SK-N-SH (cell line): ENCODE results near the gene ADCY5. TPM values are rescaled to one million over a fixed set of nuclear protein-coding genes. Genes with fewer than 3 reads are reported as not detected.

Experiments
- CTCF ChIA-PET: fragments of 300-600, 350-600 bp; formaldehyde crosslinking; extraction: SDS; loops from one replicate; lab custom pipeline; 2021; lab: Yijun Ruan, JAX
- POLR2A ChIA-PET: fragments of 350-600 bp; sonication (Branson Sonifier 250); formaldehyde crosslinking; extraction: SDS; loops from one replicate; lab custom pipeline; 2020; ENCODE audit warnings: antibody characterized with exemption, inconsistent platforms; lab: Yijun Ruan, JAX
- DNase-seq: peaks from one replicate; pipeline ENCODE4 v3.0.0; 2012
- H2AFZ ChIP-seq: fragments of 200-600 bp; sonication (generic); 2 replicates; pipeline ENCODE4 v1.8.1; 2016; ENCODE audit warnings: antibody characterized with exemption, mild to moderate bottlenecking, low read depth
- H3F3A ChIP-seq: fragments of 200-600 bp; sonication (generic); replicated peaks from 2 replicates; pipeline ENCODE3; 2016; ENCODE audit warnings: antibody characterized with exemption, mild to moderate bottlenecking; ENCODE audit not compliant: insufficient read depth
- H3K27ac ChIP-seq, 2 experiments: fragments of 200-500 bp in 1 of 2; fragments of 200-600 bp in 1 of 2; sonication (Bioruptor generic) in 1 of 2; sonication (generic), shearing (Covaris generic) in 1 of 2; 2 replicates each; pipeline versions ENCODE4 v1.5.1 to v1.6.1; 2014 to 2016; ENCODE audit warnings: low read depth in 2 of 2, inconsistent platforms in 1 of 2, low read length in 1 of 2, mild to moderate bottlenecking in 1 of 2, mixed read lengths in 1 of 2
- H3K27me3 ChIP-seq: fragments of 200-600 bp; sonication (generic), shearing (Covaris generic); 2 replicates; pipeline ENCODE4 v1.6.1; 2016; ENCODE audit warnings: mixed run types; ENCODE audit not compliant: insufficient read depth
- H3K36me3 ChIP-seq, 2 experiments: fragments of 200-500 bp in 1 of 2; fragments of 200-600 bp in 1 of 2; sonication (Bioruptor generic) in 1 of 2; sonication (generic) in 1 of 2; replicated peaks in 1 of 2; 2 replicates each; pipeline versions ENCODE3 to v1.5.1; 2014 to 2016; ENCODE audit warnings: low read length in 1 of 2, mild to moderate bottlenecking in 1 of 2; ENCODE audit not compliant: insufficient read depth in 2 of 2, control insufficient read depth in 1 of 2
- H3K4me1 ChIP-seq, 2 experiments: fragments of 200-500 bp in 1 of 2; fragments of 200-600 bp in 1 of 2; sonication (Bioruptor generic) in 1 of 2; sonication (generic), shearing (Covaris generic) in 1 of 2; 2 replicates each; pipeline versions ENCODE4 v1.5.1 to v1.6.1; 2014 to 2016; ENCODE audit warnings: low read depth in 1 of 2, low read length in 1 of 2, mixed run types in 1 of 2; ENCODE audit not compliant: insufficient read depth in 2 of 2, control insufficient read depth in 1 of 2
- H3K4me2 ChIP-seq: fragments of 200-600 bp; sonication (generic), shearing (Covaris generic); 2 replicates; pipeline ENCODE4 v1.6.1; 2017; ENCODE audit warnings: mixed run types
- H3K4me3 ChIP-seq, 2 experiments: fragments of 200-500 bp in 1 of 2; fragments of 200-600 bp in 1 of 2; sonication (Bioruptor generic) in 1 of 2; sonication (generic), shearing (Covaris generic) in 1 of 2; 2 replicates each; pipeline versions ENCODE4 v1.5.1 to v1.8.1; 2014 to 2016; ENCODE audit warnings: low read depth in 2 of 2, inconsistent platforms in 1 of 2, low read length in 1 of 2, mild to moderate bottlenecking in 1 of 2, mixed read lengths in 1 of 2, moderate library complexity in 1 of 2
- H3K79me2 ChIP-seq: fragments of 200-600 bp; sonication (generic); 2 replicates; pipeline ENCODE4 v1.8.1; 2017; ENCODE audit warnings: mild to moderate bottlenecking; ENCODE audit not compliant: insufficient read depth
- H3K9ac ChIP-seq: fragments of 200-600 bp; sonication (generic); 2 replicates; pipeline ENCODE4 v1.6.1; 2017; ENCODE audit warnings: mixed run types
- H3K9me2 ChIP-seq: fragments of 200-600 bp; sonication (generic); 2 replicates; pipeline ENCODE4 v1.6.1; 2017; ENCODE audit warnings: mixed run types
- H3K9me3 ChIP-seq: fragments of 200-600 bp; sonication (generic); 2 replicates; pipeline ENCODE4 v1.6.1; 2017; ENCODE audit warnings: mixed run types, mild to moderate bottlenecking, moderate library complexity
- H4K20me1 ChIP-seq: fragments of 200-600 bp; sonication (generic); 2 replicates; pipeline ENCODE4 v1.6.1; 2017; ENCODE audit warnings: mild to moderate bottlenecking, mixed run types; ENCODE audit not compliant: insufficient read depth
- CTCF ChIP-seq: fragments of 200-600 bp; sonication (generic); IDR thresholded peaks from 2 replicates; pipeline ENCODE4 v1.6.1; 2017; ENCODE audit warnings: antibody characterized with exemption, mild to moderate bottlenecking, moderate library complexity
- NRF1 ChIP-seq: IDR thresholded peaks from 2 replicates; pipeline ENCODE4 v1.6.1; 2012; ENCODE audit warnings: low read depth, mild to moderate bottlenecking, low read length
- RXRA ChIP-seq: IDR thresholded peaks from 2 replicates; pipeline ENCODE4 v1.4.0; 2012; ENCODE audit warnings: low read depth, mild to moderate bottlenecking, borderline replicate concordance
- SIN3A ChIP-seq: IDR thresholded peaks from 2 replicates; pipeline ENCODE4 v1.6.1; 2012; ENCODE audit warnings: low read depth, mild to moderate bottlenecking, low read length, moderate library complexity, borderline replicate concordance
- USF1 ChIP-seq: IDR thresholded peaks from 2 replicates; pipeline ENCODE4 v1.4.0; 2012; ENCODE audit warnings: low read depth, borderline replicate concordance
- ZBTB33 ChIP-seq: IDR thresholded peaks from 2 replicates; pipeline ENCODE4 v1.4.0; 2012; ENCODE audit warnings: low read depth, borderline replicate concordance
- WGBS: methylation state at CpG from one replicate; pipeline ENCODE4 v1.1.6; 2017; ENCODE audit warnings: low lambda C conversion rate; 5-methylcytosine and 5-hydroxymethylcytosine counted together
- polyA plus RNA-seq, 3 experiments: library from polyadenylated mRNA; depleted of rRNA; stranded (reverse); fragments of >200 nt; gene quantifications; 2 replicates each; pipeline ENCODE4 v1.2.3, GENCODE V29; 2012

ADCY5 gene
- polyA plus RNA-seq, 1 of the 3 experiments (the other 2 are of a cell fraction) = 0.21 TPM

- Histone ChIP-seq H3K79me2 (no peaks in the 10 kb centered on the region), H3K36me3 (no peaks in the 10 kb centered on the region), H3K4me2 (no peak overlapping the region), H3K4me1 (no peaks in the 10 kb centered on the region; a peak in 1 of 4 replicates), H3K27me3 (no peaks in the 10 kb centered on the region), H3K9ac (no peak overlapping the region), H3K9me3 (no peaks in the 10 kb centered on the region), H3K4me3 (no peak overlapping the region), H3K27ac (no peak overlapping the region), H4K20me1 (peaks cover 7% of the 10 kb centered on the region; the same call in 1 of the 2 replicates), H3K9me2 (no peaks in the 10 kb centered on the region), H3F3A (no peaks in the 10 kb centered on the region), H2AFZ (no peak overlapping the region)
- DNase-seq = no peak
- TF ChIP-seq CTCF (no peak), SIN3A (no peak), ZBTB33 (no peak), RXRA (no peak)
- CTCF ChIA-PET = interaction anchor here (0.8 to 0.9 kb wide), 2 partner anchors 255 to 341 kb away, joined by 3 to 4 read pairs; no protein-coding TSS in a partner anchor
- 83% methylated on average over 8 of the region's 9 CpGs for WGBS
- POLR2A ChIA-PET = no interaction called here
These were observed 165.8 kb downstream of the ADCY5 start for GRCh38 chr3:123283074-123283473.

GRCh38 chr3:123282461-123282860 lies 166.4 kb downstream of the ADCY5 start:
- TF ChIP-seq NRF1 (no peak), USF1 (no peak)
- H3K27me3 ChIP-seq = no peaks in the 10 kb centered on the region
- H3K9ac ChIP-seq = no peak overlapping the region
- no peak for DNase-seq
- no peaks in the 10 kb centered on the region for H3K79me2 ChIP-seq
- no peaks in the 10 kb centered on the region for H3K9me2 ChIP-seq
- no peak overlapping the region for H3K4me2 ChIP-seq
- 82% methylated on average over 8 of the region's 8 CpGs for WGBS
- no peaks in the 10 kb centered on the region for H3K36me3 ChIP-seq
- no peaks in the 10 kb centered on the region for H3K9me3 ChIP-seq
- H4K20me1 ChIP-seq = peaks cover 7% of the 10 kb centered on the region; the same call in 1 of the 2 replicates
- ChIA-PET POLR2A (no interaction called here), CTCF (interaction anchor here (0.8 to 0.9 kb wide), 2 partner anchors 254 to 340 kb away, joined by 3 to 4 read pairs; no protein-coding TSS in a partner anchor)
- H3K4me3 ChIP-seq = no peak overlapping the region
- no peaks in the 10 kb centered on the region; a peak in 1 of 4 replicates for H3K4me1 ChIP-seq
- H3K27ac ChIP-seq = no peak overlapping the region
- H2AFZ ChIP-seq = no peak overlapping the region
- H3F3A ChIP-seq = no peaks in the 10 kb centered on the region
